ENCODE data around the gene TNFRSF4.

Gene TNFRSF4

GRCh38 chr1:1166642-1167397 lies 47.1 kb downstream of the TNFRSF4 start:
- DNase-seq = no peak

- DNase-seq = no peak
Observed at GRCh38 chr1:1165900-1166421, 48.0 kb downstream of the TNFRSF4 start.

GRCh38 chr1:1165485-1165884 lies 48.5 kb downstream of the TNFRSF4 start:
- DNase-seq = no peak

- peak; percentile 35 for DNase-seq
Observed at GRCh38 chr1:1164701-1165451, 49.1 kb downstream of the TNFRSF4 start.

- no peak for DNase-seq
Observed at GRCh38 chr1:1164361-1164700, 49.6 kb downstream of the TNFRSF4 start.

- DNase-seq = no peak
Observed at GRCh38 chr1:1163538-1164070, 50.3 kb downstream of the TNFRSF4 start.

- peak; percentile 96 for DNase-seq
Observed at GRCh38 chr1:1162597-1163537, 51.1 kb downstream of the TNFRSF4 start.

- DNase-seq = no peak
Observed at GRCh38 chr1:1161683-1162079, 52.3 kb downstream of the TNFRSF4 start.
